Right ventricle myocardium inferior (tissue), 1 donor: ENCODE results near the gene OR6M1. TPM values are rescaled to one million over a fixed set of nuclear protein-coding genes. Genes with fewer than 3 reads are reported as not detected.

Source experiments
- ATAC-seq: fragments of 200-7000 bp; cut with Tn5 transposase; one replicate; pipeline ENCODE4 v1.9.1; 2020; ENCODE audit warnings: mild to moderate bottlenecking, moderate library complexity
- DNase-seq: peaks from one replicate; pipeline ENCODE4 v3.0.0; 2021; ENCODE audit errors: missing footprints
- intact Hi-C: fragments of 100-400 bp; cut with DNase I; formaldehyde crosslinking; loops from one replicate; pipeline ENCODE4 v1.11.0; 2022
- long read RNA-seq: library from polyadenylated mRNA; unstranded; transcript quantifications from one replicate; pipeline ENCODE4 v2.0.0, GENCODE V29; 2021
- total RNA-seq: library from RNA; stranded (reverse); fragmentation: NEBNext Ultra II Directional; extraction: Animal tissue kit (Norgen Biotek cat#: 25700); gene quantifications from one replicate; pipeline ENCODE4 v1.2.1, GENCODE V29; 2021
- donor health status: DM: no; HTN: yes; CAD: no; lungs with severe emphysema.

The OR6M1 gene
- total RNA-seq, result not detected
- long read RNA-seq, result 0 reads

DNA sequence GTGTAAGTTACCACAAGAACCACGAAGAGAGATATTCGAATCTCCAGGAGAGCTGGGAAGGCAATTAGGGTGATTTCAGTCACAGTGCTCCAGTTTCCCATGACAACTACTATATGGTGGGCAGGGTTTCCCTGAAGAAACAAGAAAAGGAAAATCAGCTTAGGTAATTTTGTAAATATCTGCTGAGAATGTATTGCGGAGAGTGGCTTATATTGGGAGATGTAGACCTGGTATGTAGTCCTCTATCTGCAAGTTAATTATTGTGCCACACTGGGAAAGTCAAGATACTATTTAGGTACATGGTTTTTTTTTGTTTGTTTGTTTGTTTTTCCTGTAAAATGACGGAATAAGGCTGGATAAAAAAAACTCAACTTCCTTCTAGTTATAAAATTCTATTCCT, at the start of gene OR6M1:
Gene OR6M1, minus strand, starts transcription at position 101 of the 400 bp plus-strand sequence. Its CDS starts 0 bp downstream, at position 101.
- DNase-seq (no peak), ATAC-seq (no peak)
- intact Hi-C loops, result no loop called here

- DNase-seq, result no peak
- no peak for ATAC-seq
- intact Hi-C loops, result no loop called here
Observed at GRCh38 chr11:123853038-123853437, 46.9 kb upstream of the OR6M1 start.

GRCh38 chr11:123852321-123852720, 46.2 kb upstream of the OR6M1 start:
- no peak for ATAC-seq
- intact Hi-C loops, result no loop called here

GRCh38 chr11:123851110-123851509, 45.0 kb upstream of the OR6M1 start:
- intact Hi-C loops, result no loop called here
- DNase-seq (peak; percentile 60), ATAC-seq (no peak)

More at GRCh38 chr11:123852321-123852720, 46.2 kb upstream of the OR6M1 start:
- DNase-seq, result no peak

GRCh38 chr11:123841174-123841573, 35.0 kb upstream of the OR6M1 start:
- ATAC-seq (no peak), DNase-seq (no peak)
- intact Hi-C loops, result no loop called here

- ATAC-seq, result no peak
- intact Hi-C loops, result no loop called here
Observed at GRCh38 chr11:123839131-123839530, 33.0 kb upstream of the OR6M1 start.

DNA sequence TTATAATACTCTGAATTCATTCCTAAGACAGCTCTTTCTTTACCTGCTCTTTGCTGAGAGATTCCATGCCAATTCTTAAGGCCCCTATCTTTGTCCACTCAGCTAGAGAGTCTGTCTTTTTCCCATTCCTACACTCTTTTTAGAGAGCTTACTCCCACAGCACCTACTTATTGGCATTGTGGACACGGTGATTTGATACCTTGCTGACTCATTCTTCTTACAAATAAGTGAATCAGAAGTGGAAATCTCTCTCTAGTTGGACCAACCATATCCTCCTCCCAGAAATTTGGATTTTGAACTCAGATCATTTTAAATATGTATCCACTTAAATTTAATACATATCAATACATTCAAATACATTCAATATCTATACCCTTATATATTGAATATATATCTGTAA, 32.5 kb upstream of the OR6M1 start:
- intact Hi-C loops, result no loop called here
- DNase-seq (no peak), ATAC-seq (no peak)

More at GRCh38 chr11:123839131-123839530, 33.0 kb upstream of the OR6M1 start:
- no peak for DNase-seq

- DNase-seq (no peak), ATAC-seq (no peak)
- intact Hi-C loops, result no loop called here
Observed at GRCh38 chr11:123838199-123838598, 32.0 kb upstream of the OR6M1 start.

DNA sequence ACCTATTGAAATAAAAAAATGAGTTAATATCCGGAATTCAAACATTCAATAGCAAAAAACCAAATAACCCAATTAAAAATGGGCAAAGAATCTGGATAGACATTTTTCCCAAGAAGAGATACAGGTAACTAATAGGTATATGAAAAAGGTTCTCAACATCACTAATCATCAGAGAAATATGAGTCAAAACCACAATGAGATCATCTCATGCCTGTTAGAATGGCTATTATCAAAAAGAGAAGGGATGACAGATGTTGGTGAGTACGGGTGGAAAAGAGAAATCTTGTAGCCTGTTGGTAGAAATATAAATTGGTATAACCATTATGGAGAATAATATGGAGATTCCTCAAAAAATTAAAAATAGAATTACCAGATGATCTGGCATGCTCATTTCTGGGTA, 26.9 kb upstream of the OR6M1 start:
- ATAC-seq (no peak), DNase-seq (no peak)
- intact Hi-C loops, result no loop called here

DNA sequence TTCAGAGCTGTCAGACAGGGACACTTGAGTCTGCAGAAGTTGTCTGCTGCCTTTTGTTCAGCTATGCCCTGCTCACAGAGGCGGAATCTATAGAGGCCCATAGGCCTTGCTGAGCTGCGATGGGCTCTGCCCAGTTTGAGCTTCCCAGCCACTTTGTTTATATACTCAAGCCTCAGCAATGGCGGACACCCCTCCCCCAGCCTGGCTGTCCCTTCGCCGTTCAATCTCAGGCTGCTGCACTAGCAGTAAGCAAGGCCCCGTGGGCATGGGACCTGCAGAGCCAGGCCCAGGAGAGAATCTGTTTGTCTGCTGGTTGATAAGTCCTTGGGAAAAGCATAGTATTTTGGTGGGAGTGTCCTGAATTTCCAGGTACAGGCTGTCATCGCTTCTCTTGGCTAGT, 23.6 kb upstream of the OR6M1 start:
- no peak for DNase-seq
- no peak for ATAC-seq
- intact Hi-C loops, result no loop called here

DNA sequence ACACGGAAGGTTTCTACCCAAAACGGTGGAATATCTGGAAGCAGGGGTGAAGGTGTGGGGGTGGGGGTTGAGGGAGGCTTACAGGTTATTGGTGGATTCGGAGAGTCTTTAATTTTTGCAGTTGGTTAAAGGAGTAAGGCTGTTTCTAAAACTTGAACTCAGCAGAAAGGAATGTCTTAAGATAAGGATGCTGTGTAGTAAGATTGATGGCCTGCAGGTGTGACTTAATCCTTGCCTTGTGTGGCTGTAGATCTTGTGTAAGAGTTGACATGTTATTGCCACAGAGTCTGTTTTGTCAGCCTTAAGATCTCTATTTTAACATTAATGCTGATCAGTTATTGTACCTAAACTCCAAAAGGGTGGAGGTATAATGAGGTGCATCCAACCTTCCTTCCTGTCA, 16.4 kb upstream of the OR6M1 start:
- intact Hi-C loops, result no loop called here
- DNase-seq (no peak), ATAC-seq (no peak)

DNA sequence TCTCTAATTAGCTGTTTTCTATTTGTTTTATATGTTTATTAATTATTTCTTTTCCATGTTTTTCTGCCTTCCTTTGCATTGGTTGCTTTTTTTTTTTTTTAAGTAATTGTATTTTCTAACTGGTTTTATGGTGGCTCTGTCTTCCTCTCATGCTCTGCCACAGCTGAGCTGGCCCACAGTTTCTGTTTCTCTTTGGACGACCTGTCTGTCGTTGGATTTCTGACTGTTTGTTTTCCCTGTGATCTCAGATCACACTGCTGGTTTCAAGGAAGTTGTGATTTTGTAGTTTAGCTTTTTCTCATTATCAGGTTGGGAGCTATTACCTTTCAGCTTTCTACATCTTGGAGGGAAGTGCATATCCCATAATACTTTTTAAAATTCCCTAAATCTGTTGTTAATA, 15.9 kb upstream of the OR6M1 start:
- no peak for DNase-seq
- intact Hi-C loops, result no loop called here

DNA sequence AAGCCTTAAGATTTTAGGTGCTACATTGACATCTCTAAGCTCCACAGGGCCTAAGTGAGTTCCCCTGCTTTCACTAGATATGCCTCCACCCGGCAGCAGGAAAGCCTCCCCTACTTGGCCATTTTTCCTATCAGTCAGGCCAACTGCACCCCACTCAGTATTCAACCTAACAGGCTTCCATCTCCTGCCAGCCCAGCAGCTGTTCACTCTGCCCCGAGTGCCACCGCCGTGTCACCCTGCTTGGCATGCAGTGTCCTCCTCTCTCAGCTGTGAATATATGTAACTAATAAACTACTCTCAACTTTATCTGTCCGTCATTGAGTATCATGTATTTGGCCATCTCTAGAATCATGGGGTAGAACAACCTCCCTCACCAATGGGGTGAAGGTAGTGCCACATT, 9.0 kb upstream of the OR6M1 start:
- intact Hi-C loops, result no loop called here
- no peak for ATAC-seq
- no peak for DNase-seq

More for the DNA sequence above, 15.9 kb upstream of the OR6M1 start:
- no peak for ATAC-seq

DNA sequence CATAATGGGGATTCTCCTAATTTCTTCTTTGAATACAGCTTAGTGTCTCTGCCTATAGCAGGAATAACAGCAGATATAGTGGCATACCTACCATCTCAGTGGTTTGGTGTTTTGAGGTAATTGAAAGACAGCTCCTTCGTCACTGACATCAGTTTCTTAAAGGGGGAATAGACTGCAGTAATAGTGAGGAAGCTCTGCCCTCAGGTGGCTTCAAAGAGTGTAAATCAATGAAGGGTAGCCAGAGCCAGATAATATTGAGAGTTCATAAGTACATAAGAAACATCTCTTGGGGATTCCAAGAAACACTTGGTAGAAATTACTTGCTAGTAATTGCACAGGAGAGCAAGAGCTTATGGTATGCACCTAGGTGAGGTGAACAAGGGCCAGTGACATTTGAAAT, 4.4 kb downstream of the OR6M1 start:
- ATAC-seq (no peak), DNase-seq (no peak)
- intact Hi-C loops, result no loop called here

- intact Hi-C loops, result no loop called here
- DNase-seq (no peak), ATAC-seq (no peak)
Observed at GRCh38 chr11:123800036-123800435, 6.1 kb downstream of the OR6M1 start.

GRCh38 chr11:123799438-123799837, 6.7 kb downstream of the OR6M1 start:
- ATAC-seq, result no peak
- intact Hi-C loops, result no loop called here
- no peak for DNase-seq

DNA sequence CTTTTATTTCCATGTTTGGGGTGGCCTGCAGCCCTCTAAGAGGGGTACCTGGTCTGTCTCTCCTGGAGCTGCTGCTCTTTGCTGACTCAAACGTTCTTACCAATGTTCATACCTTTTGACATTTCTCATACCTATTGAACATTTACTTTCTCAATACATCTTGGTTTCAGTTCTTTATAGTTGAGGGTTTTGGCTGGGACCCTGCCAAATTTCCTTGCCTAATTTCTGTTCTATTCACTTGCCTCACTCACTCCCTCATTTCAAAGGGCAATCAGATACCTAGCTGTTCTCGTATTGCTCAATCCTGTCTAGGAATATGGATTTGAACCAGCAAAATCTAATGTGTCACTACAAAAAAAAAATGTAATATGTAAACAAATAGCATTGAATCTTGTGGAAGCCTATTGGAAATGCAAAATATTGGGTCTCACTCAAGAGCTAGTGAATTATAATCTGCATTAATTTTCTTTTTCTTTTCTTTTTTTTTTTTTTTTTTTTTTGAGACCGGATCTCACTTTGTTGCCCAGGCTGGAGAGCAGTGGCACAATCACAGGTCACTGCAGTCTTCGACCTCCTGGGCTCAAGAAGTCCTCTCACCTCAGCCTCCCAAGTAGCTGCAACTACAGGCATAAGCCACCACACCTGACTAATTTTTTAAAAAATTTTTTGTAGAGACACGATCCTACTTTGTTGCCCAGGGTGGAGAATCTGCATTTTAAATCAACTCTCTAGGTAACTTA, 7.5 kb downstream of the OR6M1 start:
- intact Hi-C loops, result no loop called here
- no peak for ATAC-seq

DNA sequence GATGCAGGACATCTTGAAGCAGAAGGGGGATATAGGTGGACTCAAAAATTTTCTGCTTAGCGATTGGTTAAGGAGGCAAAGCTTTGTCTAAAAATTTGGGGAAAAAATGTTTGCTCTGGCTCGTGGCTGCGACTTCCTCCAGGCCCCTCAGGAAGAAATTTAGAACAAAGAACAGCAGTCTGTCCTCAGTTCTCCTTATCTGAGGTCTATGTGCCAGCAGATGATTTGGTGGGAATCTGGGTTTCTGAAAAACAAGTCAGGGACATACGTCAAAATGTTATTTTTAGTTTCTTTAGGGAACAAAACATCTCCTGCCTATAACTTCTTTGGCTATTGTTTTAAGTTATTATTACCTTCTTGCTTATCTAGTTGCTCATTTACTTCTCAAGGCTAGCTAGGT, 8.1 kb downstream of the OR6M1 start:
- ATAC-seq, result no peak
- intact Hi-C loops, result no loop called here
- no peak for DNase-seq

More for the DNA sequence above, 7.5 kb downstream of the OR6M1 start:
- DNase-seq, result no peak

DNA sequence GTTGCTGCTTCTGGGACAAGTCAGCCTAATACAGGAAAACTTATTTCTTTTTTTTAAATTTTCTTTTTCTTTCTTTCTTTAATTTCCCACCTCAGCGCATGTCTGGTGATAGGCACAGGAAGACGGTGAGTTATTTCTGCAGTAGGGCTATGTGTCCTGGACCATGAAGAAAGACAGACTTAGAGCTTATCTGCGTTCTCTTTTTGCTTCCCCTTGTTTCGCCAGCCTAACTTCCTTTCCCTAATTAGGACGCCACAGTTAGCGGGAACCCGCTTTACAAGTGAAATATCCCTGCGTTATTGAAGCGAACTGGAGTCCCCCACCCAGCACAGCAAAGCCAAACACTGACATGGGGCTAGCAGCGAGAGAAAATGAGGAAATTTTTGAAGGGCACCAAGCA, 8.6 kb downstream of the OR6M1 start:
- DNase-seq (no peak), ATAC-seq (no peak)
- intact Hi-C loops, result no loop called here

GRCh38 chr11:123797114-123797513, 9.0 kb downstream of the OR6M1 start:
- intact Hi-C loops, result no loop called here
- ATAC-seq, result no peak

DNA sequence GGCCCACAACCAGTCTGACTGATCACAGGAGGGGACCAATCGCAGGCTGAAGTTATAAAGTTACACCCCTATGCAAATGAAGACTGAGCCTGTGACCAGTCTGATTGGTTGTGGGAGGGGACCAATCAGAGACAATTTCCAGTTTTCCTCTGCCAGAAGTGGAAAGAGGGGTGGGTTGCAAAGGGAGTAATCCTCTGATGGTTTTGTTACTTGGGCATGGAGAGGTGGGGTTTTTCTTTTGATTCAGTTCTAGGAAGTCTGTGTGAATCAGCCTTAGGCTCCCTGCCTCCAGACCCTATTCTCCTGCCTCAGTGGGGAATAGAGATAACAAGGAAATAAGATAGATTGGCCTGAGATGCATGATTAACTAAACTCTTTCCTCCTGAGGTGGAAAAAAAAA, 9.9 kb downstream of the OR6M1 start:
- intact Hi-C loops, result no loop called here
- ATAC-seq (no peak), DNase-seq (no peak)

More at GRCh38 chr11:123797114-123797513, 9.0 kb downstream of the OR6M1 start:
- no peak for DNase-seq
